GM20000 (cell line): Measurements from ENCODE around the gene KNL1.
"Not testable (repeated sequence)": the region's sequence is repeated elsewhere in the genome, so short reads cannot be mapped to it uniquely, and the experiment has no call there.

Experiments
- DNase-seq: peaks from one replicate; pipeline ENCODE4 v3.0.0; 2012; ENCODE audit warnings: low spot score
- TF ChIP-seq, protein P1 (sequence below): IDR thresholded peaks from 2 replicates; pipeline ENCODE4 v1.5.1; 2012; ENCODE audit warnings: mild to moderate bottlenecking, control low read depth; ENCODE audit errors: extremely low read depth, missing control alignments

The KNL1 gene

DNA sequence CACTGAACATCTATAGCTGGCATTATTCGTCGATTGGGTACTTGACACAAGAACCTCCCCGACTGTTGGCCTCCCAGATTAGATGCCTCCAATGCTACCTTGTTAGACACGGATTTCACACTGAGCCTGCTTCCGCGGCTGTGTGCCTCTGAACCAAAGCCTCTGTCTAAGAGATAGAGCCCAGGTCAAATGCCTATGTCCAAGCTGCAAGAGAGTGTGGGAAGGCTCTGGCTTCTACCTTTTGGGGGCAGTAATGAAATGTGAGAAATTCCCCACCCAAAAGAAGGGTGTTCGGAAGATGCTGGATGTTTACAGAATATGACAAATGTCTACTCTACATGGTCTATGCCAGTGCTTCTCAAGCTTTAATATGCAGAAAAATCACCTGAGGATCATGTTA, 26.9 kb upstream of the KNL1 start:
- DNase-seq: peak; percentile 36
- TF ChIP-seq, protein P1, sequence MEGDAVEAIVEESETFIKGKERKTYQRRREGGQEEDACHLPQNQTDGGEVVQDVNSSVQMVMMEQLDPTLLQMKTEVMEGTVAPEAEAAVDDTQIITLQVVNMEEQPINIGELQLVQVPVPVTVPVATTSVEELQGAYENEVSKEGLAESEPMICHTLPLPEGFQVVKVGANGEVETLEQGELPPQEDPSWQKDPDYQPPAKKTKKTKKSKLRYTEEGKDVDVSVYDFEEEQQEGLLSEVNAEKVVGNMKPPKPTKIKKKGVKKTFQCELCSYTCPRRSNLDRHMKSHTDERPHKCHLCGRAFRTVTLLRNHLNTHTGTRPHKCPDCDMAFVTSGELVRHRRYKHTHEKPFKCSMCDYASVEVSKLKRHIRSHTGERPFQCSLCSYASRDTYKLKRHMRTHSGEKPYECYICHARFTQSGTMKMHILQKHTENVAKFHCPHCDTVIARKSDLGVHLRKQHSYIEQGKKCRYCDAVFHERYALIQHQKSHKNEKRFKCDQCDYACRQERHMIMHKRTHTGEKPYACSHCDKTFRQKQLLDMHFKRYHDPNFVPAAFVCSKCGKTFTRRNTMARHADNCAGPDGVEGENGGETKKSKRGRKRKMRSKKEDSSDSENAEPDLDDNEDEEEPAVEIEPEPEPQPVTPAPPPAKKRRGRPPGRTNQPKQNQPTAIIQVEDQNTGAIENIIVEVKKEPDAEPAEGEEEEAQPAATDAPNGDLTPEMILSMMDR: peak; percentile 16

DNA sequence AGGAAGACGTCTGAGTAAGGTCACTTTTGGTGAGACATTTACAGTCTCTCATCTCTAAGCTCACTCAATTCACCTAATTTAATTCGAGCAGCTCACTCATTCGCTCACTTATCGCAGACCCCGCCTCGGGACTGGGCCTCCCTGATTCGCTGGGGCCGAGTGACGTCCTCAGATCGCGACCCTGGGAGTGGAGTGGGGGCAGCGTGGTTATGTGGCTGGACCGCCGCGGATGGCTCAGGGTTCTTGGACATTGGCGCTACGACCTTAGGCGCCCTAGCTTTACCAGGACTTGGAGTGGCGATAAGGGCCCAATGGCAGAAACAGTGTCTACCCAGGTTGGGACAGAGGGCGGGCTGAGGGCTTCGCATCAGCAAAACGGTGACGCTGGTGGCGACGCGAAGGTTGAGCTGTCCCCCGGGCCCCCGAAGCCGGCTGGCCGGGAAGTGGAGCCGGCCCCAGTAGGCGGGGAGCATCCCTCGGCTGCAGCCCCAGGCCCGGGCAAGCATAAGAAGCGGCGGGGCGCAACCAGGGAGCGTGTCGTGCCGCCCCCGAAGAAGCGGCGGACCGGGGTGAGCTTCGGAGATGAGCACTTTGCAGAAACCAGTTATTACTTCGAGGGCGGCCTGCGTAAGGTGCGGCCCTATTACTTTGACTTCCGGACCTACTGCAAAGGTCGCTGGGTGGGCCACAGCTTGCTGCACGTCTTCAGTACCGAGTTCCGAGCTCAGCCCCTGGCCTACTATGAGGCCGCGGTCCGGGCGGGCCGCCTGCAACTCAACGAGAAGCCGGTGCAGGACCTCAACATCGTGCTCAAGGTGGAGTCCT, 24.7 kb upstream of the KNL1 start, which contains the start of gene RPUSD2:
TSS of gene RPUSD2 (plus strand) at position 171 of the 825 bp plus-strand sequence. CDS start at position 210, 39 bp downstream.
- DNase-seq: peak; percentile 93
- TF ChIP-seq, protein P1: no peak

DNA sequence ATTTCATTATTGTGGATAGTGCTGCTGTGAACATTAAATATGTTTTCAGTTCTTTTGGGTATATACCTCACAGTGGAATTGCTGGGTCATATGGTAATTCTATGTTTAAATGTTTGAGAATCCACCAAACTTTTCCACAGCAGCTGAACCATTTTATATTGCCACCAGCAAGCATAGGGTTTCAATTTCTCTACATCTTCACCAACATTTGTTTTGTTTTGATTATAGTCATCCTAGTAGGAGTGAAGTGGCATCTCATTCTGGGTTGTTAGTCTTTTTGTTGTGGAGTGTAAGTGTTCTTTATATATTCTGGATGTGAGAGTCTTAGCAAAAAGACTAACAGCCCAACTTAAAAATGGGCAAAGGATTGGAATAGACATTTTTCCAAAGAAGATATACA, 18.9 kb upstream of the KNL1 start:
- no peak for DNase-seq
- TF ChIP-seq, protein P1: no peak

DNA sequence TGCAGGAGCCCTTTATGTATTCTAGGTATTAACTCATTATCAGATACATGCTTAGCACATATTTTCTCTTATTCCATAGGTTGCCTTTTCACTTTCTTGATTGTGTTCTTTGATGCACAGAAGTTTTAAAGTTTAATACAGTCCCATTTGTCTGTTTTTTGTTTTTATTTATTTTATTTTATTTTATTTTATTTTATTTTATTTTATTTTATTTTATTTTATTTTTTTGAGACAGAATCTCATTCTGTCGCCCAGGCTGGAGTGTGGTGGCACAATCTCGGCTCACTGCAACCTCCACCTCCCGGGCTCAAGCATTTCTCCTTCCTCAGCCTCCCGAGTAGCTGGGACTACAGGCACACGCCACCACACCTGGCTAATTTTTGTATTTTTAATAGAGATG, 17.1 kb upstream of the KNL1 start:
- DNase-seq: not testable (repeated sequence)

- DNase-seq: no peak
- TF ChIP-seq, protein P1: no peak
These were observed 15.2 kb upstream of the KNL1 start for GRCh38 chr15:40578892-40579291.

GRCh38 chr15:40581796-40582195, 12.3 kb upstream of the KNL1 start:
- DNase-seq: not testable (repeated sequence)

DNA sequence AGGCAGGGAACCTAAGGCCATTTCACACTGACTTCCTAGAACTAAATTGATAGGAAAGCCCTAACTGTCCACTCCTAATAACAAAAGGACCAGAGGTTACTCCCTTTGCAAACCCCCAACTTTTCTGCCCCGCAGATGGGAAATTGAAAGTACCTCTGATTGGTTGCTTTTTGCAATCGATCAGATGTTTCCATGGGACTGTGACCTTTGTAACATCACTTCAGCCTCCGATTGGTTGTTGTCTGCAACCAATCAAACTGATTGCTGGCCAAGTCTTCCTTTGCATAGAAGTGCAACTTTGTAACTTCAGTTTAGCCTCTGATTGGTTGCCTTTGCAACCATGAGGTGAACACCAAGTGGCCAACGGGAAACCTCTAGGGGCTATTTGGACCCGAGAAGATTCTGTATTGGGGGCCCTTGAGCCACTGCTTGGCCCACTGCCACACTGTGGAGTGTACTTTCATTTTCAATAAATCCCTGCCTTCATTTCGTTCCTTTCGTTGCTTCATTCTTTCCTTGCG, 11.3 kb upstream of the KNL1 start:
- TF ChIP-seq, protein P1: no peak
- DNase-seq: no peak

DNA sequence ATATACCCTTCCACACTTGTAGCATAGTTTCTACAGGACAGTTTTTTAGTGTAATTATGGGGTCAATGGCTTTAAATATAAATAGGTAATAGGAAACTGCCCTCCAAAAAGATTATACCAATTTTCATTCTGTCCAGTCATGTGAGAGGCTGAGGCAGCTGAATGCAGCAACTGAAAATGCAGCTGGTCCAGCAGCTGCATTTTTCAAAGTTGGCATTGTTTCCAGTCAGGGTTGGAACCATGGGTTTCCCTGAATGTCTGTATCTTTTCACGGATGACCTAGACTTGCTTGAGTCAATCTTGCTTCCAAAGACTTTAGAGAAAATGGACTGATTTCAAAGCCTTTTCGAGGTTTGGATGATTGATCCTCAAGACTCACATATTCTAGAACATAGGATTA, 9.9 kb upstream of the KNL1 start:
- no peak for DNase-seq
- TF ChIP-seq, protein P1: no peak
